Smooth muscle cell (in vitro differentiated cells): ENCODE measurements around the gene SBK2. TPM values are rescaled to one million over a fixed set of nuclear protein-coding genes. Genes with fewer than 3 reads are reported as not detected.

ENCODE experiments used
- DNase-seq: peaks from one replicate; lab custom pipeline; 2025; ENCODE audit not compliant: unreplicated experiment; lab: John Stamatoyannopoulos, UW
- H2AFZ ChIP-seq: fragments of 200-600 bp; sonication (generic); 2 replicates; pipeline ENCODE4 v1.6.0; 2016; ENCODE audit warnings: antibody characterized with exemption, low read depth, mild to moderate bottlenecking
- H3F3A ChIP-seq: fragments of 200-600 bp; sonication (generic); 2 replicates; pipeline ENCODE4 v1.6.0; 2017; ENCODE audit warnings: antibody characterized with exemption, low read depth
- H3K27ac ChIP-seq: fragments of 200-600 bp; sonication (generic); 2 replicates; pipeline ENCODE4 v1.5.1; 2016; ENCODE audit warnings: low read depth, mild to moderate bottlenecking
- H3K27me3 ChIP-seq: fragments of 200-600 bp; sonication (generic); 2 replicates; pipeline ENCODE4 v1.6.1; 2016; ENCODE audit warnings: low read depth, mild to moderate bottlenecking
- H3K36me3 ChIP-seq: fragments of 200-600 bp; sonication (generic); 2 replicates; pipeline ENCODE4 v1.5.1; 2016; ENCODE audit warnings: low read depth
- H3K4me1 ChIP-seq: fragments of 200-600 bp; sonication (generic); 2 replicates; pipeline ENCODE4 v1.5.1; 2016; ENCODE audit warnings: low read depth
- H3K4me2 ChIP-seq: fragments of 200-600 bp; sonication (generic); 2 replicates; pipeline ENCODE4 v1.6.0; 2016; ENCODE audit warnings: mild to moderate bottlenecking
- H3K4me3 ChIP-seq: fragments of 200-600 bp; sonication (generic); 2 replicates; pipeline ENCODE4 v1.5.1; 2016; ENCODE audit warnings: mild to moderate bottlenecking
- H3K79me2 ChIP-seq: fragments of 200-600 bp; sonication (generic); 2 replicates; pipeline ENCODE4 v1.6.0; 2016; ENCODE audit warnings: low read depth, mild to moderate bottlenecking
- H3K9ac ChIP-seq: fragments of 200-600 bp; sonication (generic); 2 replicates; pipeline ENCODE4 v1.6.0; 2016; ENCODE audit warnings: low read depth
- H3K9me3 ChIP-seq: fragments of 200-600 bp; sonication (generic); replicated peaks from 2 replicates; pipeline ENCODE4 v1.5.1; 2016; ENCODE audit warnings: low read depth
- H4K20me1 ChIP-seq: fragments of 200-600 bp; sonication (generic); 2 replicates; pipeline ENCODE4 v1.6.0; 2016; ENCODE audit warnings: low read depth
- WGBS: methylation state at CpG from one replicate; pipeline ENCODE4 v1.1.7; 2016; ENCODE audit warnings: low lambda C conversion rate; 5-methylcytosine and 5-hydroxymethylcytosine counted together
- polyA plus RNA-seq: library from polyadenylated mRNA; unstranded; fragments of >200 nt; fragmentation: Nextera tagmentation; extraction: Ambion mirVana; gene quantifications from 2 replicates; pipeline ENCODE4 v1.2.1, GENCODE V29; 2016
- total RNA-seq: library from RNA; depleted of rRNA; stranded (reverse); fragments of >200 nt; gene quantifications from 2 replicates; pipeline ENCODE4 v1.2.3, GENCODE V29; 2014
- TF ChIP-seq, protein P1 (sequence below): fragments of 200-600 bp; sonication (generic); IDR thresholded peaks from 2 replicates; pipeline ENCODE4 v1.5.1; 2017; ENCODE audit warnings: borderline replicate concordance, mild to moderate bottlenecking, antibody characterized with exemption; ENCODE audit not compliant: insufficient read depth, poor library complexity, severe bottlenecking

The SBK2 gene
- total and polyA plus RNA-seq, 2 experiments from 2014 or later, result not detected

DNA sequence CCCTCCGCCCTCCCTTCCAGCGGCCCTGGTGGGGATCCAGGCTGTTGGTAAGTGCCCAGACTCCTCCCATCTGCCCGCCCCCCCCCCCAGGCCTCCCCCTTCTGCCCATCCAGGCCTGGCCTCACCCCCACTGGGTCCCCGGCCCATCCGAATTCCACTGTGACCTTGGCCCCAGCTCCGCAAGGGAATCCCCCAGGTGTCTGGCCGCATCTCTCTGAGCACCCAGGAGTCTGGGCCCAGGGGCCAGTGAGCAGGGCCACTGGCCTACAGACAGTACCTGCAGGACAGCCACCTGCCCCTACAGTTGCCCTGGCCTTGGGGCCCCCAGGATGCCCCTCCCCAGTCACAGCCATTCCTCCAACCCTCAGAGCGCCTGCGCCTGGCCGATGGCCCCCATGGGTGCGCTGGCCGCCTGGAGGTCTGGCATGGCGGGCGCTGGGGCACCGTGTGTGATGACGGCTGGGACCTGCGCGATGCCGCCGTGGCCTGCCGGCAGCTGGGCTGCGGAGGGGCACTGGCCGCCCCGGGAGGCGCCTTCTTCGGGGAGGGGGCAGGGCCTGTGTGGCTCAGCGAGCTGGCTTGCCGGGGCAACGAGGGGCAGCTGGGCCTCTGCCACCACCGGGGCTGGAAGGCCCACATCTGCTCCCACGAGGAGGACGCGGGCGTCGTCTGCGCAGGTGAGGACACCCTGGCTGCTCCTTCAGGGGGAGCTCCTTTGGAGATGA is 47.8 kb downstream of the SBK2 start:
- Histone ChIP-seq H3K4me3 (no peak overlapping the region), H3K36me3 (no peaks in the 10 kb centered on the region), H3F3A (peaks cover 12% of the 10 kb centered on the region), H3K4me1 (peaks cover 32% of the 10 kb centered on the region), H3K9me3 (no peaks in the 10 kb centered on the region), H3K9ac (no peak overlapping the region), H3K79me2 (peaks cover 7% of the 10 kb centered on the region), H3K27me3 (no peaks in the 10 kb centered on the region), H4K20me1 (no peaks in the 10 kb centered on the region), H3K27ac (no peak overlapping the region), H3K4me2 (peak overlapping the region; percentile 99), H2AFZ (no peak overlapping the region)
- TF ChIP-seq, protein P1, sequence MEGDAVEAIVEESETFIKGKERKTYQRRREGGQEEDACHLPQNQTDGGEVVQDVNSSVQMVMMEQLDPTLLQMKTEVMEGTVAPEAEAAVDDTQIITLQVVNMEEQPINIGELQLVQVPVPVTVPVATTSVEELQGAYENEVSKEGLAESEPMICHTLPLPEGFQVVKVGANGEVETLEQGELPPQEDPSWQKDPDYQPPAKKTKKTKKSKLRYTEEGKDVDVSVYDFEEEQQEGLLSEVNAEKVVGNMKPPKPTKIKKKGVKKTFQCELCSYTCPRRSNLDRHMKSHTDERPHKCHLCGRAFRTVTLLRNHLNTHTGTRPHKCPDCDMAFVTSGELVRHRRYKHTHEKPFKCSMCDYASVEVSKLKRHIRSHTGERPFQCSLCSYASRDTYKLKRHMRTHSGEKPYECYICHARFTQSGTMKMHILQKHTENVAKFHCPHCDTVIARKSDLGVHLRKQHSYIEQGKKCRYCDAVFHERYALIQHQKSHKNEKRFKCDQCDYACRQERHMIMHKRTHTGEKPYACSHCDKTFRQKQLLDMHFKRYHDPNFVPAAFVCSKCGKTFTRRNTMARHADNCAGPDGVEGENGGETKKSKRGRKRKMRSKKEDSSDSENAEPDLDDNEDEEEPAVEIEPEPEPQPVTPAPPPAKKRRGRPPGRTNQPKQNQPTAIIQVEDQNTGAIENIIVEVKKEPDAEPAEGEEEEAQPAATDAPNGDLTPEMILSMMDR, result no peak
- no peak for DNase-seq
- WGBS, result 86% methylated on average over 28 of the region's 36 CpGs

DNA sequence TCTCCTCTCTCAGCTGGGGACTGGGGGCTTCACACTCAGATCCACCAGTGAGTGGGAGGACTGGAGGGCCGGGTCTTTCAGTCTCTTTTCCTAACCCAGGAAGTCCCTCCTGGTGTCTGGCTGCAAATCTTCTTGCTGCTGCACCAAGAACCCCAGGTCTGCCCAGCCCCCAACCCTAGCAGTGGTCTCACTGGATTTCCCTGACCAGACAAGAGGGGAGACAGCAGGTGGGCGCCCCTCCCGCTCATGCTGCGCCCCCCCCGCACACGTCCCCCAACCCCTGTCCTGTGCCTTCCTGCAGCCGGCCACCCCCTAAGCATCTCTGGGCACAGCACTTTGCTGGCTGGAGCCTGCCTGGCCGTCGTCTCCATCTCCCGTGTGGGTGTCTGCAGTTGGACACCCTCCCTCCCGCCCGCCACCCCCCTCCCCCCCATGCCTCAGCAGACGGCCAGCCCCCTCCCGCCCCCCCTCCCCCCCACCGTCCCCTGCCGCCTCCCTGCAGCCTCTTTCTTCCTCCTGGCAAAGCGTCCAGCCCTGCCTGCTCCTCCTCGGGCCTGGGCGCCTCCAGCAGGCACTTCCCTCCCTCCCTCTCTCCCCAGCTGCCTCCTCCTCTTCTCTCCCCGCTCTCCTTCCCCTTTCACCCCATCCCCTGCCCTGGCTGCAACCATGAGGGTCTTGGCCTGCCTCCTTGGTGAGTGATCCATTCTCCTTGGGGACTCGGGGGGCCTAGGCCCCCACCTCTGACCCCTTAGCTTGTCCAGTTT is 48.8 kb downstream of the SBK2 start, which contains the start of gene SSC5D:
Gene SSC5D (plus strand): TSS at position 513 of the 764 bp plus-strand sequence. CDS start 154 bp downstream, at position 667.
- no peaks in the 10 kb centered on the region for H4K20me1 ChIP-seq
- no peaks in the 10 kb centered on the region for H3K27me3 ChIP-seq
- peaks cover 12% of the 10 kb centered on the region for H3F3A ChIP-seq
- peak within 1 kb of the TSS; percentile 24 for H3K4me3 ChIP-seq
- no peaks in the 10 kb centered on the region for H3K36me3 ChIP-seq
- peaks cover 7% of the 10 kb centered on the region for H3K79me2 ChIP-seq
- peak within 1 kb of the TSS; percentile 99 for H3K4me2 ChIP-seq
- no peak for DNase-seq
- 6% methylated on average over 5 of the region's 21 CpGs for WGBS
- no peak within 1 kb of the TSS for H2AFZ ChIP-seq
- peak within 1 kb of the TSS; percentile 76 for H3K9ac ChIP-seq
- H3K4me1 ChIP-seq, result peaks cover 32% of the 10 kb centered on the region
- H3K9me3 ChIP-seq, result no peaks in the 10 kb centered on the region
- peak within 1 kb of the TSS; percentile 96 for H3K27ac ChIP-seq
- TF ChIP-seq, protein P1, result no peak

DNA sequence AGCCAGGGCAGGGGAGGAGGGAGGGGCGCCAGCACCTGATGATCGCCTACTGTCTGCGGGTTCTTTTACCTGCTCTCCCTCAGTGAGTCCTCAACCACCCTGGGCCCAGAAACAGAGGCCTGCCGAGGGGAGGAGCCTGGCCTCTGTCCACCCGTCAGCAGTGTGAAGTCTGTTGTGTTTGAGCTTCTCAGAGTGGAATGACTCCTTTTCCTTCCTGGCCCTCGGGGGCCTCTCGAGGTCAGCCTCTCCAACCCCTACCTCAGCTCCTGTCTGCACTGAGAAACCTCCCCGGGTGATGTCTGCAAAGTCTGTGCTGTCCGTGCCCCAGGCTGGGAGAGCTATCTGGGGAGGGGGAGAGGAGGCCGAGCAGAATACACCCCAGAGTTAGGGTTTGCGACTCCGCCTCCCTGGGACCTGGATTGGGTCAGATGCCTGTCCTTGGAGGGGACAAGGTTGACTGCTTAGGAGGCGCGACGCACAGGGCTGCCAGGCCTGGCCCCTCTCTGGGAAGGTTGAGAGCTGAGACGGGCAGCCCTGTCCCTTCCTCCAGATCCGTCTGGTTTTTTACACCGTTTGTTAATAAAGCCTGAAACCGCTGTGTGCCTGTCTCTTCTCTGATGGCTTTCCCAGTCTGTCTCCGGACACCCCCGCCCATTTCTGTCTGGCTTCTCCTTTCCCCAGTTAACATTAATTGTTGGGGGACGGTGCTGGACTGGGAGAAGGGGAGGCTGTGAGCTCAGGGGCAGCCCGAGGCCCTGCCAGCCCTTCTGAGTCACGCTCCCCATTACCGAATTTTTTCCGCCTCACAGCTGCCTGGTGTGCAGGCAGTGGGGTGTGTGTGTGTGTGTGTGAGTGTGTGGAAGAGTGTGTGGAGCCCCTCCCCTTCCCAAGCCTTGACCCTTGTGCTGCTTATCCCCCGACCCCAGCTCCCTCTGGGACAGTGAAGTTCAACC is 49.7 kb downstream of the SBK2 start:
- H3K27me3 ChIP-seq, result no peaks in the 10 kb centered on the region
- peak overlapping the region; percentile 76 for H3K9ac ChIP-seq
- H3K4me1 ChIP-seq, result peaks cover 32% of the 10 kb centered on the region
- WGBS, result 7% methylated on average over 27 of the region's 27 CpGs
- TF ChIP-seq, protein P1, result no peak
- H2AFZ ChIP-seq, result no peak overlapping the region
- peak overlapping the region; percentile 99 for H3K4me2 ChIP-seq
- H3K4me3 ChIP-seq, result peak overlapping the region; percentile 24
- peak overlapping the region; percentile 96 for H3K27ac ChIP-seq
- H4K20me1 ChIP-seq, result no peaks in the 10 kb centered on the region
- DNase-seq, result peak; percentile 78
- no peaks in the 10 kb centered on the region for H3K9me3 ChIP-seq
- no peaks in the 10 kb centered on the region for H3K36me3 ChIP-seq
- peaks cover 7% of the 10 kb centered on the region for H3K79me2 ChIP-seq
- H3F3A ChIP-seq, result peaks cover 12% of the 10 kb centered on the region
